Epithelial cell of esophagus (primary cell): ENCODE measurements around the gene CACNA2D2.
A peak's percentile ranks its signal among the peaks of the same experiment; 100 is the strongest.

Source experiments
- DNase-seq: peaks from one replicate; pipeline ENCODE4 v3.0.0; 2010; ENCODE audit warnings: low read depth
- H3K4me3 ChIP-seq: 2 replicates; pipeline ENCODE4 v1.5.1; 2011; ENCODE audit warnings: mild to moderate bottlenecking, low read length, control low read depth
- CTCF ChIP-seq: IDR thresholded peaks from 2 replicates; pipeline ENCODE4 v1.5.1; 2011; ENCODE audit warnings: low read depth, mild to moderate bottlenecking, low read length, control low read depth, inconsistent platforms; ENCODE audit not compliant: insufficient read depth; ENCODE audit errors: missing control alignments

CACNA2D2 gene

GRCh38 chr3:50390508-50391224 is 112.8 kb downstream of the CACNA2D2 start:
- no peak overlapping the region for H3K4me3 ChIP-seq
- no peak for TF ChIP-seq CTCF
- peak; percentile 73 for DNase-seq

- no peak for DNase-seq
- TF ChIP-seq CTCF = no peak
- no peak overlapping the region for H3K4me3 ChIP-seq
Observed at GRCh38 chr3:50389414-50389767, 114.0 kb downstream of the CACNA2D2 start.

- no peak for TF ChIP-seq CTCF
- DNase-seq = no peak
- no peak overlapping the region for H3K4me3 ChIP-seq
Observed at GRCh38 chr3:50388720-50389413, 114.6 kb downstream of the CACNA2D2 start.

- peak; percentile 11 for DNase-seq
- peak; percentile 40 for TF ChIP-seq CTCF
- H3K4me3 ChIP-seq = no peak overlapping the region
Observed at GRCh38 chr3:50388016-50388719, 115.3 kb downstream of the CACNA2D2 start.

GRCh38 chr3:50385754-50386153 is 117.7 kb downstream of the CACNA2D2 start:
- H3K4me3 ChIP-seq = no peak overlapping the region
- TF ChIP-seq CTCF = no peak

GRCh38 chr3:50383750-50384149 is 119.7 kb downstream of the CACNA2D2 start:
- TF ChIP-seq CTCF = no peak
- peak; percentile 69 for DNase-seq
- no peak overlapping the region for H3K4me3 ChIP-seq

More at GRCh38 chr3:50385754-50386153, 117.7 kb downstream of the CACNA2D2 start:
- no peak for DNase-seq
